Hippocampal formation (tissue), 2 donors: ENCODE data around the gene SRMS.
"Not testable (repeated sequence)": the region's sequence is repeated elsewhere in the genome, so short reads cannot be mapped to it uniquely, and the experiment has no call there.

Experiments
- DNase-seq, 2 donors: peaks; one replicate each; lab custom pipeline; 2025; lab: John Stamatoyannopoulos, UW

The SRMS gene

DNA sequence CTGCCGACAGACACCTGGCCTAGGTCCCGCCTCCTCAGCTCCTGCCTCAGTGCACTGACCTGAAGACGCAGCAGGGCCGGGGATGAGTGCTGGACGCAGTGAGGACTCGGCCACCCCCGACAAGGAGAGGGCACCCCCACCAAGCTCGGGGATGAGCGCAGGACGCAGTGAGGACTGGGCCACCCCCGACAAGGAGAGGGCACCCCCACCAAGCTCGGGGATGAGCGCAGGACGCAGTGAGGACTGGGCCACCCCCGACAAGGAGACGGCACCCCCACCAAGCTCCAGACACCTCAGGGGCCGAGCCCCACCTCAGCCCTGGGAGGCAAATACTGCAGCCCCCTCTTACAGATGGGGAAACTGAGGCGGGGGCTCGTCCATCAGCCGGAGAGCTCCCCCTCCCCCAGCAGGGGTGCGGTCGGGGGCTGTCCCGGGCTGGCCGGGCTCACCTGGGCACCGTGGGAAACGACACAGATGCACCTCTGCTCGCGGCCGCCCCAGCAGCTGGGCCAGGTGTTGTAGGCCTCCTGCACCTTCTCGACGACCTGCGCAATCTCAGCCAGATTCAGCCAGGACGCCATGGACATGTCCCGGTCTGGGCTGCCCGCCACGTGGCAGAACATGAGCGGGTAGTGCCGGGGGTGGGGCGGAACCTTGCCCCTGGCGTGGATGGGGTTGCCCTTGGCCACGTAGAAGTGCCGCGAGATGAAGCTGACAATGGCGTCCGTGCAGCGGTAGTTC is 19.0 kb upstream of the SRMS start:
- no peak for DNase-seq

- no peak for DNase-seq
These were observed 18.3 kb upstream of the SRMS start for GRCh38 chr20:63565699-63566335.

DNA sequence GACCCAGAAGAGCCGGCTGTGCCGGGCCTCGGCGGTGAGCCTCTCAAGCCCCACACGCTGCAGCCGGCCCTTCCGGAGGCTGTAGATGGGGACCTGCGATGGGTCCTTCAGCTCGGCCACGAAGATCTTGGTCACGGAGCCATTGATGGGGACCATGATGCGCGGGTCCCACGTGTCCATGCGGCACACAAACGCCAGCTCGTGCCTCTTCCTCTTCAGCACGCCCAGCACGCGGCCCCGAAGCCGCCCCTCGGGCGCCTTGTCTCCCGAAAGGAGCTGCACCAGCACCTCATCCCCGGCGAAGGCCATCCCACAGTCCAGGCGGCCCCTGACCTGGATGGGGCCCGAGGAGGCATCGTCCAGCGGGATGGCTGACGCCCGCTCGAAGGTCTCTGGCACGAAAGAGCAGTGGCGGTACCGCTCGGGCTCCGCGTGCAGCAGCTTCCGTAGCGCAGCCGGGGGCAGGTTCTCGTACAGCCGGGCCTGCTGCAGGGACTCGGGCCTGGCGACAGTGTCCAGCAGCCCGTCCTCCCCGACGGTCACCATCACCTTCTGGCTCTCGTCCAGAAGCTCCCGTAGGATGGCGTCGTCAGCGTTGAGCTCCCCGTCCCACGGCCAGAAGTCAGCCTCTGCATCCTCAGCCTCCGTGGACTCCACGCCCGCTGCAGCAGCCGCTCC is 17.6 kb upstream of the SRMS start:
- no peak for DNase-seq

DNA sequence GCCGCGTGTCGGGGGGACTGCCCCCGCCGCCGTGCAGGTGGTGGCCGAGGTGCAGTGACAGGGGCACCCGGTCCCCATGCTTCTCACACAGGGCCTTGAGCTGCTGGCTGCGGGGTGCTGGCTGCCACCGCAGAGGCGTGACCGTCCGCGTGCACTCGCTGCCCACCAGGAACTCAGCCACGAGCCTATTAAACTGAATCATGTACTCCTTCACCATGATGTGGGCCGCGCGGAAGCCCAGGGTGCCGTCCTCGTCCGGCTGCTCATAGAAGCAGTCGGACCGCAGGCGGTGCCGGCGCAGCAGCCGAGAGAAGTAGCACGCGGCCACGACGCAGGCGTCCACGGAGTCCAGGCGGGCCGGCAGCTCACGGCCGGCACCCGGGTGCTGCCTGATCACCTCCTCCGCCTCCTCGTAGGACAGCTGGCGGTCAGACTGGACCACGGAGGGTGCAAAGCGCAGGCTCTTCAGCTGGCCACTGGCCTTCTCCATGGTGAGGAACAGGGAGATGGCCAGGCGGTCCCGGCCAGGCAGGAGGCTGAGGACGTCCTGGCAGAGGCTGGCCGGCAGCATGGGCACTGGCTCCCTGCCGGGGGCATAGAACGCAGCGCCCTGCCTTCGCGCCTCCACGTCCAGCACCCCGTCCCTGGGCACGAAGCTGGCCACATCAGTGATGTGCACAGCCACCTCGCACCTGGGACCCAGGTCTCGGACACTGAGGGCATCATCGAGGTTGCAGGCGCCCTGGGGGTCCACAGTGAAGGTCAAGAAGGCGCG is 16.7 kb upstream of the SRMS start:
- DNase-seq, result no peak

DNA sequence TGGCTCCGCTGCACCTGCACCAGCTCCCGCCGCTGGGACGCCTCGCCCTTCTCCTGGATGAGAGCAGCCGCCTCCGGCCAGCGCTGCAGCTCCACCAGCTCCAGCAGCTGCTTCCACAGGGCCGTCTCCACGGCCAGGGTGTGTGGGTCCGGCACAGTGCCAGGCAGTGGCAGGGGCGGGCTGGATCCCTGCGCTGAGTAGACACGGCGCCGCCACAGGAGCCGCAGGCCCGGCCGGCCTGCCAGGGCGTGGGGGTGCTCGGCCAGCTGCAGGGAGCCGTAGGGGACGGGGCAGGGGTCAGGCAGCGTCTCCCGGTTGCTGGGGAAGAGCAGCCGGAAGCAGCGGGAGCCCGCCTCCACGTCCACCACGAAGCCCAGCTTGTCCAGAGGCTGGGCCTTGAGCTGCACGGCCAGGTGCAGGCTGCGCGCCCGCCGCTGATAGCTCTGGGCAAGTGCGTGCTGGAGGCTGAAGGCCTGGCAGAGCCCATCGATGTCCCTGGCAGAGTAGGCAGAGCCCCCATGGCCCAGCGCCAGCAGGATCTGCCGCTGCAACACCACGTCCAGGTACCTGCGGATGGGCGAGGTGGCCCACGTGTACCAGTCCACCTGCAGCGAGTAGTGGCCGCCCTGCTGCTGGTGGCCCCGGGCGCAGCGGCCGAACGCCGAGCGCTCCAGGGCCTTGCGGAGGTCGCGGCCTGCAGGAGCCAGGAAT is 15.8 kb upstream of the SRMS start:
- no peak for DNase-seq

DNA sequence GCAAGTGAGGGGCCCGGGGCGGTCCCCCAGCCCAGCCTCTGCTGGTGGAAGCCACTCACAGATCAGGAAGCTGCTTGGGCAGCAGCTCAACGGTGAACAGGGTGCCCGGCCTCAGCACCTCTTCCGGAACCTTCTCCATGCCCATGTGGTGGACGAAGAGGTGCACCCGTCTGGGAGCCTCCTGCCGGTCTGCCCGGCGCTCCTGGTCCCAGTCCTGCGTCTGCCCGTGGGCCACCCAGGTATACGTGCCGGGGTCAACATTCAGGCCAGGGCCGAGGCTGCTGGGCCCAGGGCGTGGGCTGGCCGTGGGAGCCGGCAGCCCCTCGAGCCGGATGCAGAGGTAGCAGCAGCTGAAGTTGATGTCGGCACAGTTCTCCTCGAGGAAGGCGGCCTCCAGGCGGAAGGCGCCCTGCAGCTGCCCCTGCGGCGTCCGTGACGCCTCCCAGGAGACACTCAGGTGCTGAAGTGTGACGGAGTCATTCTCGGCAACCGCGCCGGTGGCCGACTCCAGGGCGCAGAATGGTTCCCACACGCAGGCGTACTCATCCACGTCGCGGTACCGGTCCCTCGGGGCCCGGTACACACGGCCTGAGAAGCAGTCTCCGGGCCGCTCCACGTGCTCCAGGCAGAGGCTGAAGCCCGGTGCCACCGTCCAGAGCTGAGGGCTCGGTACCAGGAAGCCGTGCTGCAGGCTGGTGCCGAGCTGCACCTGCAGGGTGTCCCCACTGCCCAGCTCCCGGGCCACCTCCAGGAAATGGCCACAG is 15.1 kb upstream of the SRMS start:
- no peak for DNase-seq

DNA sequence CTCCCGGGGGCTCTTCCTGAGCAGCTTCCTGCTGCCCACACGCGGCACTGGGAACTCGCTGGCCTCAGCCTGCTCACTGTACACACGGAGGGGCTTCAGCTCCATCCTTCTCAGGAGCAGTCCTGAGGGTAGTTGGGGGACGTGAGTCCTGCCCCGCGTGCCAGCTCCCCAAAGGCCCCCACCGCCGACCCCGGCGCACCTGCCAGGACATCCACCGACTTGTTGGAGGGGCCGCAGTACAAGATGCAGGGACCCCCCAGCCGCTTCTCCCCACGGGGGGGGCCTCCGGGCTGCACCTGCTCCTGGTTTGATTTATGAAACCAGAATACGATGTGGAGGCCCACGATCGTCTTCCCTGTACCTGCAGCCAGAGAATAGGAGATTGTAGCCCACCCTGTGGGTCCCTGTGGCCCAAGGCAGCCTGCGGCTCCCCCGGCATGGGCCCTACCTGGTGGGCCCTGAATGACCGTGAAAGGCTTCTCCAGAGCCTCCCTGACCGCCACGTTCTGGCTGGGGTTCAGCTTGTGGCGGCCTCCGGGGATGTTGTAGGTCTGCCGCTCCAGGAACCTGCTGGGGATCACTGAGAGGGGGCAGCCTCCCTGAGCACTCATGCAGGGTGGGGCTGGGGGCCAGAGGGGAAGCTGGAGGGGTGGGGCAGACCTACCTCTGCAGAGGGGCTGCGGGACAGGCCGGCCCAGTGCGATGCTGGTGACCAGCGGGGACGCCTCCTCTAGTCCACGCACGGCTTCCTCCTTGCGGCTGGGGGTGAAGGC is 14.3 kb upstream of the SRMS start:
- DNase-seq, result no peak

- DNase-seq, result no peak
These were observed 13.5 kb upstream of the SRMS start for GRCh38 chr20:63560856-63561609.

DNA sequence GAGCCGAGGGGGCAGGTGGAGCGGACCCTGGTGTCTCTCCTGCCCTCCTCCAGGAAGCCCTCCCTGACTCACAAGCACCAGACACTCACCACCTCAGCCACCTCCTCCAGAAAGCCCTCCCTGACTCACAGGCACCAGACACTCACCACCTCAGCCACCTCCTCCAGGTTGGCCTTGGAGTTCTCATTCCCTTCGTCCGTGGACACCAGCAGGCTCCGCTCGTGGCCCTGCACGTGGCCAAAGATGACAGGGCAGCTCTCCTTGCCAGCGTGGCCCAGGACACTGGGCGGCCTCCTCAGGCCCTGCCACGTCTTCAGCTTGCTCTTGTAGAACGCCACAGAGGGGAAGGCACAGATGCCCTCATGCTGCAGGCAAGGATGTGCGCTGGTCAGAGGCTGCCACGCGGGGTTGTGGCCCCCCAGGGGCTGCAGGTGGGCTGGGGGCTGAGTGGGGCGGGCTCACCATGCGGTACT is 12.8 kb upstream of the SRMS start:
- DNase-seq, result no peak

- DNase-seq, result not testable (repeated sequence)
These were observed 12.2 kb upstream of the SRMS start for GRCh38 chr20:63559485-63560332.

DNA sequence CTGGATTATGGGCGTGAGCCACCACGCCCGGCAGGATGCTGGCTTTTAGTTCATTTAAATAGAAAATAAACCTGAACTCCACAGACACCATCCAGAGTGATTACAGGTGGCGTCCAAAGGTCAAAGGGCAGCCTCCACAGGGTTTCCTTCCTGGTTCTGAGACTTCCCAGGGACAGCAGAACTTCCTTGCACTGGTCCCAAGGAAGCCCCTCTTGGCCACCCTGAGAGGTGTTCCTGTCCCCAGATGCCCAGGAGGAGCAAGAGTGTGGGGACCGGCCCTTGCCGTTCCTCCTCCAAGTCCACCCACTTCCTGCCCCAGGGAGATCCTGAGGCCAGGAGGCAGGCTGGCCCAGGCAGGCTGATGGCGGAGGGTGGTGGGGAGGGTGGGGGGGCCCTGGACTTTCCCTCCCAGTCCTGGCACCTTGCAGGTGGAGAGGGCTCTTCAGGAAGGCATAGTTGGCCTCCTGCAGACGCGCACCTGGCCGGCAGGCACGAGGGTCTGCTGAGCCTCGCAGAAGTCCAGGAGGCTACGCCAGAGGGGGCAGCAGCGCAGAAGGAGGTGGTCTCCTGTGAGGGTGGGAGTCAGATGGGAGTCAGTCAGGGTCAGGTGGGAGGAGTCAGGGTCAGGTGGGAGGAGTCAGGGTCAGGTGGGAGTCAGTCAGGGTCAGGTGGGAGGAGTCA is 11.4 kb upstream of the SRMS start:
- DNase-seq, result no peak

- DNase-seq, result no peak
These were observed 9.9 kb upstream of the SRMS start for GRCh38 chr20:63557481-63557891.

DNA sequence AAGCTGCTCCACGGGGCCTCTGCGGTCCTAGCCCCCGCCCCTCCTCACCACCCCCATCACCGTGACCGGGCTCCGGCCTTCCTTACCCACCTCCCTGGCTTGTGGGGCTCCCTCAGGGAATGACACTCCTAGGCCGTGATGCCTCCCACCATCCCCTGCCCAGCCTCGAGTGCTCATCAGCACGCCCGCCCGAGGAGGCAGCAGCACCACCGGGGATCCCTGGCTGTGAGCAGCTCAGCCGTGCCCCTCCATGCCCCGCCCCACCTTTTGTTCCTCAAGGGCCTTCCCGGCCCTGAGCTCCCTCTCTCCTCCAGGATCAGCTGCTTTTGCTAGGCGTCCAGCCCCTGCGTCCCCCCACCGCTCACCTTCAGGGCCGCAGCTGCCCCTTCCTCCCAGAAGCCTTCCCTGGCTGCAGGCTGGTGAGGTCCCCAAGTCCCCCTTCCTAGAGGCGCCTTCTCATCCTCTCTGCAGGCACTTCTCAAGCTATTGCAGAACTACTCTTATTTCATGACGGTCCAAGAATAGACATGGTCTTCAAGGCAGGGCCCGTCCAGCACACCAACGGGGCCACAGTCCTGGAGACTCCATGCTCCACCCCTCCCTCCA is 9.4 kb upstream of the SRMS start:
- DNase-seq, result no peak

DNA sequence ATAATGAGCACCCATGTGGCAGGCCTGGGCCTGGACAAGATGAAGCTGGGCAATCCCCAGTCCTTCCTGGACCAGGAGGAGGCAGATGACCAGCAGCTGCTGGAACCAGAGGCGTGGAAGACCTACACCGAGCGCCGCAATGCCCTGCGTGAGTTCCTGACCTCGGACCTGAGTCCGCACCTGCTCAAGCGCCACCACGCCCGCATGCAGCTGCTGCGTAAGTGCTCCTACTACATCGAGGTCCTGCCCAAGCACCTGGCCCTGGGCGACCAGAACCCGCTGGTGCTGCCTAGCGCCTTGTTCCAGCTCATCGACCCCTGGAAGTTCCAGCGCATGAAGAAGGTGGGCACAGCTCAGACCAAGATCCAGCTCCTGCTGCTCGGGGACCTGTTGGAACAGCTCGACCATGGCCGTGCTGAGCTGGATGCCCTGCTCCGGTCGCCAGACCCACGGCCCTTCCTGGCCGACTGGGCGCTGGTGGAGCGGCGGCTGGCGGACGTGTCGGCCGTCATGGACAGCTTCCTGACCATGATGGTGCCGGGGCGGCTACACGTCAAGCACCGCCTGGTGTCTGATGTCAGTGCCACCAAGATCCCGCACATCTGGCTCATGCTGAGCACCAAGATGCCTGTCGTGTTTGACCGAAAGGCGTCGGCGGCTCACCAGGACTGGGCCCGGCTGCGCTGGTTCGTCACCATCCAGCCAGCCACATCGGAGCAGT is 8.3 kb upstream of the SRMS start:
- DNase-seq, result no peak

DNA sequence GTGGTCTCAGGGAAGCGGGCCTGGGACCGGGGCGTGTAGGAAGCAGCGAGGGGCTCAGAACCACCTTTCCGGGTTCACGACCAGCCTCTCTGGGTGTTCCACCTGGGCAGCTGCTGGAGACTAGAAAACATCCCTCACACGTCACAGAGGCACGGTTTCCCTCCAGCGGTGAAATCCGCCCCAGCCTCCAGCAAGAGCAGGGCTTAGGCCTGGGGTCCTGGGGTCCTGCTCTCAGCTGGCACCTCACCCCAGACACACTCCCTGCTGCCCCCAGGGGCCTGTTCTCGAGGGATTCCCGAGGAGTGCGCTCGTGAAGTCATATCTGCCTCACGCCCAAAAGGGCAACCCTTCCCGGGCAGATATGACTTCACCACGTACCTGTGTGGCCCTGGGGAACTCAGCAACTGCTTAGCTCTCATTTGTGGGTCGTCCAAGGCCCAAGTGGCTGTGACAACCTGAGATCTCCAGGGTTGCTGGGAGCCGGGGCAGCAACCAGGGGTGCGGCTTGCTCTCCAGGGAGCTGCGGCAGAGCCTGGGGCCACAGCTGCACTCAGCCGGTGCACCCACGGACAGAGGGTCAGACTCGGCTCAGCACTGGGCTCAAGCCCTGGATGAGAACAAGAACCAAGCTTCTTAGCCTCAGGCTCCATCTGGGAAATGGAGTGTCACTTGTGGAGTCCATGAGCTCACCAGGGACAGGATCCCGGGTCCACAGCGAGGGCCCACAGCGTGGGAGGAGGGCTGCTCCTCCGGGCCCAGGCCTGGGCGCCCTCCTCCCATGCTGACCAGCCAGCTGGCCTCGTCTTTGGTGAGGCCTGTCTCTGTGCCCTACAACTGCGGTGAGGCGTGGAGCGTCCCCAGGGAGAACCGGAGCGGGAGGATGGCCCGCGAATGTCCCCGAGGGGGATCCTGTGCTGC is 7.1 kb upstream of the SRMS start:
- no peak for DNase-seq

- no peak for DNase-seq
These were observed 6.4 kb upstream of the SRMS start, which contains the start of gene FNDC11 for GRCh38 chr20:63553933-63554290. TSS of gene FNDC11 (plus strand) at chr20:63554159. CDS start at chr20:63555664, 1,505 bp downstream.
